Mucosa of stomach (tissue), 1 donor: ENCODE data around the gene EMID1.

ENCODE experiments used
- H3K27me3 ChIP-seq: one replicate; pipeline ENCODE4 v1.7.0; 2013; ENCODE audit warnings: mild to moderate bottlenecking, low read length; ENCODE audit not compliant: control insufficient read depth, insufficient read depth
- H3K36me3 ChIP-seq: one replicate; pipeline ENCODE4 v1.7.0; 2013; ENCODE audit warnings: low read length; ENCODE audit not compliant: control insufficient read depth, insufficient read depth
- H3K4me1 ChIP-seq: one replicate; pipeline ENCODE4 v1.7.0; 2013; ENCODE audit warnings: mild to moderate bottlenecking, low read length; ENCODE audit not compliant: control insufficient read depth, insufficient read depth
- H3K4me3 ChIP-seq: one replicate; pipeline ENCODE4 v1.7.0; 2013; ENCODE audit warnings: low read length
- H3K9ac ChIP-seq: one replicate; pipeline ENCODE4 v1.7.0; 2013; ENCODE audit warnings: mild to moderate bottlenecking, low read length, moderate library complexity
- H3K9me3 ChIP-seq: one replicate; pipeline ENCODE4 v1.7.0; 2013; ENCODE audit warnings: mild to moderate bottlenecking, low read length, moderate library complexity; ENCODE audit not compliant: control insufficient read depth
- donor health status: Pancreatic carcinoma.

Gene EMID1

GRCh38 chr22:29175312-29175835 is 30.3 kb upstream of the EMID1 start:
- H3K27me3 ChIP-seq: no peaks in the 10 kb centered on the region
- no peaks in the 10 kb centered on the region for H3K9me3 ChIP-seq
- H3K4me3 ChIP-seq: no peak overlapping the region
- no peak overlapping the region for H3K9ac ChIP-seq
- no peaks in the 10 kb centered on the region for H3K36me3 ChIP-seq
- no peaks in the 10 kb centered on the region for H3K4me1 ChIP-seq

- H3K36me3 ChIP-seq: no peaks in the 10 kb centered on the region
- H3K9ac ChIP-seq: no peak overlapping the region
- H3K9me3 ChIP-seq: no peaks in the 10 kb centered on the region
- no peaks in the 10 kb centered on the region for H3K4me1 ChIP-seq
- no peaks in the 10 kb centered on the region for H3K27me3 ChIP-seq
- no peak overlapping the region for H3K4me3 ChIP-seq
These were observed 21.5 kb upstream of the EMID1 start for GRCh38 chr22:29183971-29184848.

- Histone ChIP-seq H3K36me3 (no peaks in the 10 kb centered on the region), H3K4me1 (no peaks in the 10 kb centered on the region), H3K9me3 (no peaks in the 10 kb centered on the region), H3K4me3 (no peak overlapping the region), H3K27me3 (no peaks in the 10 kb centered on the region), H3K9ac (no peak overlapping the region)
These were observed 20.7 kb upstream of the EMID1 start for GRCh38 chr22:29184849-29185490.

GRCh38 chr22:29186302-29186701 is 19.4 kb upstream of the EMID1 start:
- no peaks in the 10 kb centered on the region for H3K9me3 ChIP-seq
- no peak overlapping the region for H3K4me3 ChIP-seq
- H3K36me3 ChIP-seq: no peaks in the 10 kb centered on the region
- H3K4me1 ChIP-seq: no peaks in the 10 kb centered on the region
- no peak overlapping the region for H3K9ac ChIP-seq
- H3K27me3 ChIP-seq: no peaks in the 10 kb centered on the region

- Histone ChIP-seq H3K9ac (no peak overlapping the region), H3K4me3 (no peak overlapping the region), H3K9me3 (no peaks in the 10 kb centered on the region), H3K4me1 (no peaks in the 10 kb centered on the region), H3K27me3 (no peaks in the 10 kb centered on the region), H3K36me3 (no peaks in the 10 kb centered on the region)
These were observed 17.9 kb upstream of the EMID1 start for GRCh38 chr22:29187831-29188230.

GRCh38 chr22:29190051-29190450 is 15.6 kb upstream of the EMID1 start:
- H3K27me3 ChIP-seq: no peaks in the 10 kb centered on the region
- no peak overlapping the region for H3K4me3 ChIP-seq
- no peak overlapping the region for H3K9ac ChIP-seq
- no peaks in the 10 kb centered on the region for H3K4me1 ChIP-seq
- H3K9me3 ChIP-seq: no peaks in the 10 kb centered on the region
- no peaks in the 10 kb centered on the region for H3K36me3 ChIP-seq

- no peaks in the 10 kb centered on the region for H3K4me1 ChIP-seq
- H3K9me3 ChIP-seq: no peaks in the 10 kb centered on the region
- H3K4me3 ChIP-seq: no peak overlapping the region
- no peaks in the 10 kb centered on the region for H3K27me3 ChIP-seq
- H3K36me3 ChIP-seq: no peaks in the 10 kb centered on the region
- no peak overlapping the region for H3K9ac ChIP-seq
These were observed 14.8 kb upstream of the EMID1 start for GRCh38 chr22:29190918-29191317.

GRCh38 chr22:29193021-29193420 is 12.7 kb upstream of the EMID1 start:
- Histone ChIP-seq H3K4me1 (no peaks in the 10 kb centered on the region), H3K27me3 (no peaks in the 10 kb centered on the region), H3K9me3 (no peaks in the 10 kb centered on the region), H3K36me3 (no peaks in the 10 kb centered on the region), H3K9ac (no peak overlapping the region), H3K4me3 (no peak overlapping the region)

- no peaks in the 10 kb centered on the region for H3K9me3 ChIP-seq
- no peak overlapping the region for H3K4me3 ChIP-seq
- no peak overlapping the region for H3K9ac ChIP-seq
- no peaks in the 10 kb centered on the region for H3K4me1 ChIP-seq
- no peaks in the 10 kb centered on the region for H3K36me3 ChIP-seq
- no peaks in the 10 kb centered on the region for H3K27me3 ChIP-seq
These were observed 11.5 kb upstream of the EMID1 start for GRCh38 chr22:29194184-29194583.

- Histone ChIP-seq H3K27me3 (no peaks in the 10 kb centered on the region), H3K36me3 (no peaks in the 10 kb centered on the region), H3K4me3 (no peak overlapping the region), H3K4me1 (no peaks in the 10 kb centered on the region), H3K9me3 (no peaks in the 10 kb centered on the region), H3K9ac (no peak overlapping the region)
These were observed 10.4 kb upstream of the EMID1 start for GRCh38 chr22:29195118-29195963.

- Histone ChIP-seq H3K36me3 (no peaks in the 10 kb centered on the region), H3K9me3 (no peaks in the 10 kb centered on the region), H3K4me3 (no peak overlapping the region), H3K27me3 (no peaks in the 10 kb centered on the region), H3K9ac (no peak overlapping the region), H3K4me1 (no peaks in the 10 kb centered on the region)
These were observed 9.6 kb upstream of the EMID1 start for GRCh38 chr22:29195964-29196666.
